Prostate gland (tissue), 2 donors: ENCODE results near the gene GMDS. TPM values are rescaled to one million over a fixed set of nuclear protein-coding genes. Genes with fewer than 3 reads are reported as not detected.

Experiments used
- DNase-seq: peaks from one replicate; pipeline ENCODE4 v3.0.0-alpha.2; 2019; ENCODE audit warnings: low spot score
- H3K27ac ChIP-seq, 2 donors: fragments of 200-600 bp; sonication (generic); 2 replicates each; pipeline ENCODE4 v1.5.1; 2017 to 2019
- H3K27me3 ChIP-seq: fragments of 200-600 bp; sonication (generic); replicated peaks from 2 replicates; pipeline ENCODE4 v1.5.1; 2019; ENCODE audit not compliant: insufficient read depth
- H3K36me3 ChIP-seq, 2 donors: fragments of 200-600 bp; sonication (generic); 1 replicate in 1 of 2; 2 replicates in 1 of 2; pipeline versions ENCODE4 v1.5.1 to v1.8.1; 2017 to 2019
- H3K4me1 ChIP-seq: fragments of 200-600 bp; sonication (generic); replicated peaks from 2 replicates; pipeline ENCODE4 v1.5.1; 2019
- H3K4me3 ChIP-seq, 2 donors: fragments of 200-600 bp; sonication (generic); 2 replicates each; pipeline ENCODE4 v1.5.1; 2017 to 2019
- H3K9me3 ChIP-seq: fragments of 200-600 bp; sonication (generic); 2 replicates; pipeline ENCODE4 v1.5.1; 2017
- CTCF ChIP-seq, 4 experiments: fragments of 200-600 bp in 2 of 4; fragments of 450-650 bp in 2 of 4; sonication (generic) in 2 of 4; IDR thresholded peaks; 1 replicate in 3 of 4; 2 replicates in 1 of 4; pipeline ENCODE4 v1.5.1; 2016 to 2019; ENCODE audit warnings: antibody characterized with exemption in 4 of 4, mild to moderate bottlenecking in 2 of 4, moderate library complexity in 2 of 4
- POLR2A ChIP-seq: fragments of 450-650 bp; IDR thresholded peaks from one replicate; pipeline ENCODE4 v1.6.1; 2016; ENCODE audit warnings: antibody characterized with exemption, mild to moderate bottlenecking
- POLR2AphosphoS5 ChIP-seq: sonication (generic); formaldehyde crosslinking; IDR thresholded peaks from one replicate; pipeline ENCODE4 v1.6.1; 2017; ENCODE audit warnings: antibody characterized with exemption
- WGBS: methylation state at CpG from one replicate; pipeline ENCODE4 v1.1.5; 2018; 5-methylcytosine and 5-hydroxymethylcytosine counted together
- intact Hi-C: fragments of 100-400 bp; cut with DNase I; formaldehyde crosslinking; loops from one replicate; pipeline ENCODE4 v1.14.2; 2022
- total RNA-seq, 2 donors: library from RNA; depleted of rRNA; stranded (reverse); fragments of >200 nt; gene quantifications; one replicate each; pipeline ENCODE4 v1.1.0, GENCODE V29; 2016

The GMDS gene
- total RNA-seq, 2 donors from 2014 or later: 24.9 to 29.9 TPM

GRCh38 chr6:2028457-2029038 is 216.9 kb downstream of the GMDS start:
- Histone ChIP-seq H3K4me3 (no peak overlapping the region), H3K27me3 (no peaks in the 10 kb centered on the region), H3K27ac (no peak overlapping the region), H3K9me3 (no peaks in the 10 kb centered on the region), H3K4me1 (no peaks in the 10 kb centered on the region), H3K36me3 (no peaks in the 10 kb centered on the region)
- intact Hi-C loops: no loop called here
- DNase-seq: no peak
- TF ChIP-seq CTCF (IDR thresholded peaks at IDR 0.05) (no peak), POLR2A (no peak), POLR2AphosphoS5 (no peak)
- 25% methylated on average over 6 of the region's 6 CpGs for WGBS

GRCh38 chr6:2026133-2026532 is 219.3 kb downstream of the GMDS start:
- TF ChIP-seq CTCF (IDR thresholded peaks at IDR 0.05) (no peak), POLR2AphosphoS5 (no peak), POLR2A (no peak)

GRCh38 chr6:2021713-2022125 is 223.7 kb downstream of the GMDS start:
- TF ChIP-seq POLR2AphosphoS5 (no peak), POLR2A (no peak), CTCF (IDR thresholded peaks at IDR 0.05) (no peak)
- WGBS: 45% methylated on average over 4 of the region's 4 CpGs
- H3K27me3 ChIP-seq: no peaks in the 10 kb centered on the region
- H3K27ac ChIP-seq: no peak overlapping the region
- H3K4me3 ChIP-seq: no peak overlapping the region
- no peaks in the 10 kb centered on the region for H3K36me3 ChIP-seq
- no peaks in the 10 kb centered on the region for H3K9me3 ChIP-seq
- H3K4me1 ChIP-seq: no peaks in the 10 kb centered on the region
- intact Hi-C loops: no loop called here
- peak; percentile 7 for DNase-seq

More at GRCh38 chr6:2026133-2026532, 219.3 kb downstream of the GMDS start:
- no peak overlapping the region for H3K4me3 ChIP-seq
- H3K9me3 ChIP-seq: no peaks in the 10 kb centered on the region
- H3K27ac ChIP-seq: no peak overlapping the region
- 92% methylated on average over 7 of the region's 7 CpGs for WGBS
- intact Hi-C loops: no loop called here
- no peaks in the 10 kb centered on the region for H3K36me3 ChIP-seq
- H3K27me3 ChIP-seq: no peaks in the 10 kb centered on the region
- H3K4me1 ChIP-seq: no peaks in the 10 kb centered on the region
- no peak for DNase-seq

- no peak for TF ChIP-seq POLR2AphosphoS5
- no peak for TF ChIP-seq CTCF (IDR thresholded peaks at IDR 0.05)
- DNase-seq: no peak
- Histone ChIP-seq H3K9me3 (no peaks in the 10 kb centered on the region), H3K27me3 (no peaks in the 10 kb centered on the region), H3K4me3 (no peak overlapping the region), H3K36me3 (no peaks in the 10 kb centered on the region), H3K27ac (no peak overlapping the region), H3K4me1 (no peaks in the 10 kb centered on the region)
- intact Hi-C loops: no loop called here
These were observed 224.5 kb downstream of the GMDS start for GRCh38 chr6:2020909-2021308.

- Histone ChIP-seq H3K9me3 (no peaks in the 10 kb centered on the region), H3K27me3 (no peaks in the 10 kb centered on the region), H3K27ac (no peak overlapping the region), H3K4me1 (no peaks in the 10 kb centered on the region), H3K36me3 (no peaks in the 10 kb centered on the region), H3K4me3 (no peak overlapping the region)
- TF ChIP-seq POLR2A: no peak
- TF ChIP-seq CTCF (IDR thresholded peaks at IDR 0.05): no peak
- TF ChIP-seq POLR2AphosphoS5: no peak
- intact Hi-C loops: no loop called here
- DNase-seq: no peak
These were observed 226.4 kb downstream of the GMDS start for GRCh38 chr6:2019051-2019450.
